ENCODE measurements around the gene BST2. TPM values are rescaled to one million over a fixed set of nuclear protein-coding genes. Genes with fewer than 3 reads are reported as not detected.

The BST2 gene
- total and polyA plus RNA-seq, 2 of the 4 experiments (the other 2 are of a cell fraction): 0.18 to 0.92 TPM

- Histone ChIP-seq H2BK20ac (ENCODE audit: low read depth, low read length) (no peak overlapping the region), H3K36me3 (ENCODE audit: control insufficient read depth, insufficient read depth, low read length) (no peaks in the 10 kb centered on the region), H4K20me1 (ENCODE audit: insufficient read depth, low read length) (no peaks in the 10 kb centered on the region), H3K9ac (ENCODE audit: low read depth, low read length) (no peak overlapping the region), H3K9me1 (ENCODE audit: insufficient read depth, low read length) (no peaks in the 10 kb centered on the region), H3K79me1 (ENCODE audit: low read depth in 1 of 2, low read length in 2 of 2) (no peaks in the 10 kb centered on the region), H3K27ac (ENCODE audit: insufficient read depth, low read length) (no peak overlapping the region), H4K91ac (ENCODE audit: insufficient read depth, low read depth, low read length) (no peak overlapping the region), H3K23ac (ENCODE audit: low read depth, low read length) (no peak overlapping the region), H3K9me3 (ENCODE audit: control insufficient read depth, insufficient read depth, low read length) (peaks cover 4% of the 10 kb centered on the region), H2AFZ (replicated peaks; ENCODE audit: low read length, poor library complexity) (no peak overlapping the region), H2BK15ac (ENCODE audit: low read depth, low read length) (no peak overlapping the region), H2BK120ac (ENCODE audit: low read depth, low read length) (no peak overlapping the region), H4K8ac (ENCODE audit: low read depth in 2 of 2, low read length in 2 of 2) (no peak overlapping the region), H3K4me2 (ENCODE audit: low read depth, low read length) (no peak overlapping the region), H3K14ac (replicated peaks; ENCODE audit: low read depth, low read length) (no peak overlapping the region), H3K4me1 (ENCODE audit: control insufficient read depth, insufficient read depth, low read length) (no peaks in the 10 kb centered on the region), H3K56ac (ENCODE audit: extremely low read depth, insufficient read depth, low read length) (no peak overlapping the region), H3K4me3 (ENCODE audit: insufficient read depth, low read depth, low read length) (no peak overlapping the region), H3K4ac (ENCODE audit: low read depth, low read length) (no peak overlapping the region), H2BK5ac (ENCODE audit: low read depth, low read length, poor library complexity, severe bottlenecking) (no peak overlapping the region), H4K5ac (ENCODE audit: low read depth, low read length) (no peak overlapping the region), H3K27me3 (ENCODE audit: control insufficient read depth, insufficient read depth, low read length) (peaks cover 10% of the 10 kb centered on the region; the same call in 1 of the 2 replicates), H2AK5ac (ENCODE audit: low read depth, low read length) (no peak overlapping the region), H2AK9ac (replicated peaks; ENCODE audit: low read depth, low read length, poor library complexity) (no peak overlapping the region), H3K18ac (ENCODE audit: low read depth, low read length) (no peak overlapping the region)
- ChIA-PET CTCF (no interaction called here), POLR2A (ENCODE audit: unreplicated experiment) (no interaction called here)
- ATAC-seq (ENCODE audit: low read depth) (no peak), DNase-seq (no peak)
- no TSS peak for BruUV-seq (replicated peaks)
- dilution Hi-C loops (cut with HindIII; ENCODE audit: low sequenced_read_pairs, unreplicated experiment) (no loop called here), in situ Hi-C loops (cut with MboI; ENCODE audit: low sequenced_read_pairs) (no loop called here), intact Hi-C loops (cut with micrococcal nuclease) (no loop called here)
- no CpG with 5 or more reads among the region's 13 CpGs for WGBS, 2 experiments (ENCODE audit: extremely low coverage in 2 of 2, insufficient read length in 1 of 2)
- TF ChIP-seq, protein P1, sequence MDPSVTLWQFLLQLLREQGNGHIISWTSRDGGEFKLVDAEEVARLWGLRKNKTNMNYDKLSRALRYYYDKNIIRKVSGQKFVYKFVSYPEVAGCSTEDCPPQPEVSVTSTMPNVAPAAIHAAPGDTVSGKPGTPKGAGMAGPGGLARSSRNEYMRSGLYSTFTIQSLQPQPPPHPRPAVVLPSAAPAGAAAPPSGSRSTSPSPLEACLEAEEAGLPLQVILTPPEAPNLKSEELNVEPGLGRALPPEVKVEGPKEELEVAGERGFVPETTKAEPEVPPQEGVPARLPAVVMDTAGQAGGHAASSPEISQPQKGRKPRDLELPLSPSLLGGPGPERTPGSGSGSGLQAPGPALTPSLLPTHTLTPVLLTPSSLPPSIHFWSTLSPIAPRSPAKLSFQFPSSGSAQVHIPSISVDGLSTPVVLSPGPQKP (IDR thresholded peaks at IDR 0.05; ENCODE audit: borderline replicate concordance, low read depth, low read length): no peak
- no peak for TF ChIP-seq MAFK (IDR thresholded peaks at IDR 0.05; ENCODE audit: low read depth, low read length)
- TF ChIP-seq POLR2A (IDR thresholded peaks at IDR 0.05; ENCODE audit: low read depth, low read length): no peak
- no peak for TF ChIP-seq NFE2L2 (IDR thresholded peaks at IDR 0.05; ENCODE audit: low read depth, low read length)
- TF ChIP-seq SMC3 (IDR thresholded peaks at IDR 0.05; ENCODE audit: low read depth, low read length): no peak
- TF ChIP-seq RAD21 (IDR thresholded peaks at IDR 0.05; ENCODE audit: low read length): no peak
- TF ChIP-seq, protein P2, sequence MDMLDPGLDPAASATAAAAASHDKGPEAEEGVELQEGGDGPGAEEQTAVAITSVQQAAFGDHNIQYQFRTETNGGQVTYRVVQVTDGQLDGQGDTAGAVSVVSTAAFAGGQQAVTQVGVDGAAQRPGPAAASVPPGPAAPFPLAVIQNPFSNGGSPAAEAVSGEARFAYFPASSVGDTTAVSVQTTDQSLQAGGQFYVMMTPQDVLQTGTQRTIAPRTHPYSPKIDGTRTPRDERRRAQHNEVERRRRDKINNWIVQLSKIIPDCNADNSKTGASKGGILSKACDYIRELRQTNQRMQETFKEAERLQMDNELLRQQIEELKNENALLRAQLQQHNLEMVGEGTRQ (IDR thresholded peaks at IDR 0.05; ENCODE audit: low read depth, low read length): no peak
- no peak for TF ChIP-seq MXI1 (IDR thresholded peaks at IDR 0.05; ENCODE audit: borderline replicate concordance, low read depth, low read length)
- no peak for TF ChIP-seq FOS (IDR thresholded peaks at IDR 0.05; ENCODE audit: low read depth, low read length)
- no peak for TF ChIP-seq BHLHE40 (IDR thresholded peaks at IDR 0.05; ENCODE audit: low read depth, low read length)
- no peak for TF ChIP-seq CTCF (conservative IDR thresholded peaks at IDR 0.05; ENCODE audit: low read depth, low read length)
- no peak for TF ChIP-seq RFX5 (IDR thresholded peaks at IDR 0.05; ENCODE audit: low read depth, low read length)
These were observed 27.2 kb downstream of the BST2 start for GRCh38 chr19:17378271-17378670.

All from IMR-90 (cell line).